Mesodermal cell (in vitro differentiated cells): Measurements from ENCODE around the gene SLC13A2.

Experiments used
- H3K27ac ChIP-seq: 2 replicates; pipeline ENCODE4 v1.7.0; 2013; ENCODE audit warnings: mild to moderate bottlenecking, low read depth, low read length, moderate library complexity; ENCODE audit not compliant: severe bottlenecking
- H3K36me3 ChIP-seq: 2 replicates; pipeline ENCODE4 v1.7.1; 2013; ENCODE audit warnings: mild to moderate bottlenecking, low read length, moderate library complexity; ENCODE audit not compliant: control insufficient read depth, insufficient read depth
- H3K4me1 ChIP-seq: one replicate; pipeline ENCODE4 v1.7.1; 2013; ENCODE audit warnings: mild to moderate bottlenecking, low read length; ENCODE audit not compliant: insufficient read depth, control insufficient read depth, poor library complexity, severe bottlenecking
- H3K4me3 ChIP-seq: 2 replicates; pipeline ENCODE4 v1.7.0; 2013; ENCODE audit warnings: low read length, control low read depth, mild to moderate bottlenecking; ENCODE audit not compliant: insufficient read depth, poor library complexity, severe bottlenecking; ENCODE audit errors: extremely low read depth
- H3K9me3 ChIP-seq: 2 replicates; pipeline ENCODE4 v1.7.1; 2013; ENCODE audit warnings: mild to moderate bottlenecking, low read length, moderate library complexity; ENCODE audit not compliant: control insufficient read depth
- WGBS, 2 experiments: methylation state at CpG; one replicate each; pipeline ENCODE4 v1.1.5; 2013; ENCODE audit warnings: missing lambda C conversion rate in 2 of 2; ENCODE audit not compliant: insufficient coverage in 2 of 2; 5-methylcytosine and 5-hydroxymethylcytosine counted together

SLC13A2 gene

GRCh38 chr17:28538296-28538895, 65.0 kb downstream of the SLC13A2 start:
- no peaks in the 10 kb centered on the region for H3K9me3 ChIP-seq
- no peaks in the 10 kb centered on the region for H3K4me1 ChIP-seq
- H3K36me3 ChIP-seq, result no peaks in the 10 kb centered on the region
- no peak overlapping the region for H3K27ac ChIP-seq
- 92 to 93% methylated on average over 14 of the region's 14 CpGs for WGBS, 2 experiments
- no peak overlapping the region for H3K4me3 ChIP-seq

- H3K36me3 ChIP-seq, result no peaks in the 10 kb centered on the region
- H3K9me3 ChIP-seq, result no peaks in the 10 kb centered on the region
- WGBS, 2 experiments, result 79 to 89% methylated on average over 3 to 4 of the region's 4 CpGs
- H3K4me1 ChIP-seq, result no peaks in the 10 kb centered on the region
- H3K4me3 ChIP-seq, result no peak overlapping the region
- no peak overlapping the region for H3K27ac ChIP-seq
Observed at GRCh38 chr17:28540231-28540630, 66.8 kb downstream of the SLC13A2 start.

GRCh38 chr17:28541439-28541838, 68.0 kb downstream of the SLC13A2 start:
- H3K36me3 ChIP-seq, result peaks cover 7% of the 10 kb centered on the region
- WGBS, 2 experiments, result 87% methylated on average over 3 of the region's 4 CpGs
- no peak overlapping the region for H3K27ac ChIP-seq
- H3K4me1 ChIP-seq, result no peaks in the 10 kb centered on the region
- no peak overlapping the region for H3K4me3 ChIP-seq
- no peaks in the 10 kb centered on the region for H3K9me3 ChIP-seq

- 86 to 94% methylated on average over 2 of the region's 4 CpGs for WGBS, 2 experiments
- Histone ChIP-seq H3K27ac (no peak overlapping the region), H3K4me3 (no peak overlapping the region), H3K4me1 (no peaks in the 10 kb centered on the region), H3K36me3 (peaks cover 18% of the 10 kb centered on the region), H3K9me3 (no peaks in the 10 kb centered on the region)
Observed at GRCh38 chr17:28544402-28545140, 71.1 kb downstream of the SLC13A2 start.

- WGBS, 2 experiments, result 78 to 90% methylated on average over 2 of the region's 2 CpGs
- H3K4me1 ChIP-seq, result no peaks in the 10 kb centered on the region
- peaks cover 18% of the 10 kb centered on the region for H3K36me3 ChIP-seq
- H3K27ac ChIP-seq, result no peak overlapping the region
- no peaks in the 10 kb centered on the region for H3K9me3 ChIP-seq
- H3K4me3 ChIP-seq, result no peak overlapping the region
Observed at GRCh38 chr17:28545141-28545503, 71.7 kb downstream of the SLC13A2 start.

- no peak overlapping the region for H3K27ac ChIP-seq
- H3K4me3 ChIP-seq, result no peak overlapping the region
- 86 to 87% methylated on average over 6 of the region's 6 CpGs for WGBS, 2 experiments
- peaks cover 18% of the 10 kb centered on the region for H3K36me3 ChIP-seq
- peaks cover under 1% of the 10 kb centered on the region for H3K4me1 ChIP-seq
- H3K9me3 ChIP-seq, result no peaks in the 10 kb centered on the region
Observed at GRCh38 chr17:28545787-28546415, 72.5 kb downstream of the SLC13A2 start.

- peaks cover 8% of the 10 kb centered on the region for H3K4me1 ChIP-seq
- peaks cover 18% of the 10 kb centered on the region for H3K36me3 ChIP-seq
- no peak overlapping the region for H3K27ac ChIP-seq
- H3K4me3 ChIP-seq, result no peak overlapping the region
- 98% methylated on average over 9 to 13 of the region's 14 CpGs for WGBS, 2 experiments
- no peaks in the 10 kb centered on the region for H3K9me3 ChIP-seq
Observed at GRCh38 chr17:28547096-28547622, 73.7 kb downstream of the SLC13A2 start.
